ENCODE results near the gene RAB40C.

DNA sequence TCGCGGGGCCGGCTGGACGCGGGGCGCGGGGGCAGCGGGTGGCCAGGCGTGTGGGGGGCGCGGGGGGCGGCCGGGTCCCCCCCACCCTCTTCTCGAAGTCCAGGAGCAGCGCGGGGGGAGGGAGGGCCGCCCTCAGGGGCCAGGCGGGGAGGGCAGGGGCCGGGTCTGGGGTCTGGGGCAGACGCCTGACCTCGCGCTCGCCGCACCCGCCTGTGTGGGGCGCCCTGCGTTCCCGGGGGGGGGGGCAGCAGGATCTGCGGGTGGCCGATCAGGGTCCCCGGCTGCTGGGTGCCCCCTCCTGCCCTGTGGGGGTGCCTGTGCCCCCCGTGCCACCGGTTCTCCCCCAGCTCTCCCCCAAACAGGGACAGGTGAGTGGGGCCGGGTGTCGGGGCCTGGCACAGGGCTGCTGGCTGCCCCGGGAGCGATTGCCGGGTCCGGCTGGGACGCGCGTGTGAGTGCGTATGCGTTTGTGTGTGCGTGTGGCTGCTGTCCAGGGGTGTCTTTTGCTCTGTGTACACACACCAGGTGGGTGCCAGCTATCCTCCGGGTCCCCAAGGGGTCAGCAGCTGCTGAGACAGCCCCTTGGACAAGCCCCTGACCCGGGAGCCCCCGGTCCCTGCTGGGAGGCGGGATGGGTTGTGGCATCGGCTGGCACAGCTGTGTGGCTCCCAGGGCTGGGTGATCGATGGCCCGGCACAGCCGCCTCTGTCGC, 29.0 kb upstream of the RAB40C start:
- TF ChIP-seq, protein P1, sequence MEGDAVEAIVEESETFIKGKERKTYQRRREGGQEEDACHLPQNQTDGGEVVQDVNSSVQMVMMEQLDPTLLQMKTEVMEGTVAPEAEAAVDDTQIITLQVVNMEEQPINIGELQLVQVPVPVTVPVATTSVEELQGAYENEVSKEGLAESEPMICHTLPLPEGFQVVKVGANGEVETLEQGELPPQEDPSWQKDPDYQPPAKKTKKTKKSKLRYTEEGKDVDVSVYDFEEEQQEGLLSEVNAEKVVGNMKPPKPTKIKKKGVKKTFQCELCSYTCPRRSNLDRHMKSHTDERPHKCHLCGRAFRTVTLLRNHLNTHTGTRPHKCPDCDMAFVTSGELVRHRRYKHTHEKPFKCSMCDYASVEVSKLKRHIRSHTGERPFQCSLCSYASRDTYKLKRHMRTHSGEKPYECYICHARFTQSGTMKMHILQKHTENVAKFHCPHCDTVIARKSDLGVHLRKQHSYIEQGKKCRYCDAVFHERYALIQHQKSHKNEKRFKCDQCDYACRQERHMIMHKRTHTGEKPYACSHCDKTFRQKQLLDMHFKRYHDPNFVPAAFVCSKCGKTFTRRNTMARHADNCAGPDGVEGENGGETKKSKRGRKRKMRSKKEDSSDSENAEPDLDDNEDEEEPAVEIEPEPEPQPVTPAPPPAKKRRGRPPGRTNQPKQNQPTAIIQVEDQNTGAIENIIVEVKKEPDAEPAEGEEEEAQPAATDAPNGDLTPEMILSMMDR (IDR thresholded peaks at IDR 0.05): no peak
- TF ChIP-seq POLR2AphosphoS5 (IDR thresholded peaks at IDR 0.05) (no peak), POLR2A (IDR thresholded peaks at IDR 0.05) (no peak)
